COR-L47 (cell line): ENCODE results near the gene LURAP1L.

Experiments used
- DNase-seq: peaks from one replicate; lab custom pipeline; 2025; lab: John Stamatoyannopoulos, UW

Gene LURAP1L, protein sequence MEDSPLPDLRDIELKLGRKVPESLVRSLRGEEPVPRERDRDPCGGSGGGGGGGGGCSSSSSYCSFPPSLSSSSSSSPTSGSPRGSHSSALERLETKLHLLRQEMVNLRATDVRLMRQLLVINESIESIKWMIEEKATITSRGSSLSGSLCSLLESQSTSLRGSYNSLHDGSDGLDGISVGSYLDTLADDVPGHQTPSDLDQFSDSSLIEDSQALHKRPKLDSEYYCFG

DNA sequence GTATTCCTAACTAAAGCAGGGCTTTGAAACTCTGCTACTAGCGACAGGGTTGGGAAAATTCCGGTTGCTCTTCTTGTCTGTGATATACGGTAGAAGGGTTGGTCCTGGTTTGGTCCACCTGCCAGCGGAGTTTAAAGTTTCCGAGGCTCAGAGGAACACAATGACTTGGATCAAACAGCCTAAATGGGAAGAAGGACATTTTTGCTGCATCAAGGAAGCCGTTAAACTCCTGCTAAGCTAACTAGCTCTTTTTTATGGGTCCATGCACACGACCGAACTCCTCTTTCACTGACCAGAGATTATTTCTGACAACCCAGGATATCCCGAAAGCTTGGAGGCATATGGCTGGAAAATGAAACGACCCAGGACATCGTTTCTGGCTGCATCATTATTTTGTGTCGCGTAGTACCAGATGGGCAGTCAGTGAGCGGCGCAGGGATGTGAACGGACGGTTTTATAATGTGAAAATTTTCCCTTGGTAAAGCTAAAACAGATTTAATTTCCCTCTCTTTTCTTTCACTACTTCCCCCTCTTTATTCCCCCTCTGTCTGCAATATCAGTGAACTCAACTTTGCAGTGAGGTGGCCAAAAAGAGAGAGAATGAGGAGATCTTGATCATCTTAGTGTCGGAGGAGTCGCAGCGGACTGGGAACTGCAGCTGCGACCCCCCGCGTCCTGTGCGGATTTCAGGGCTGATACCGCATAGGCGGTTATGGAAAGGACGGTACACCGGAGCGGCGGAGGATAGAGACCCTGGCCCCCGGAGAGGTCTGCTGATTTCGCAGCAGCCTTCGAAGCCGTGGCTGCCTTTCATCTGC lies at the start of gene LURAP1L:
LURAP1L (plus strand) TSS at position 160 of the 818 bp plus-strand sequence. CDS start 696 bp downstream, outside the sequence.
- peak; percentile 57 for DNase-seq

DNA sequence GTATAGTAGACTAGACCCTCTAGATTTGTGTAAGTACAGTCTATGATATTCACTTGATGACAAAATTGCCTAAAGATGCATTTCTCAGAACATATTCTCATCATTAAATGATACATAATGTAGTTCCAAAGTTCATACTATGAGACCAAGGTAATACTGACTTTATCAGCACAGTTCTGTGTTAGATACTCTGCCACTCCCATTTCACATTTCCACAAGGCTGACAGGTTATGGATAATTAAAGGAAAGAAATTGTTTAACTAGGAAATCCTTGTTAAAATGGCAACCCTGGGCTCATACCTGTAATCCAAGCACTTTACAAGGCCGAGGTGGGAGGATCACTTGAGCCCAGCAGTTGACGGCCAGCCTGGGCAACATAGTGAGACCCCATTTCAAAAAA lies 48.0 kb upstream of the LURAP1L start:
- no peak for DNase-seq

DNA sequence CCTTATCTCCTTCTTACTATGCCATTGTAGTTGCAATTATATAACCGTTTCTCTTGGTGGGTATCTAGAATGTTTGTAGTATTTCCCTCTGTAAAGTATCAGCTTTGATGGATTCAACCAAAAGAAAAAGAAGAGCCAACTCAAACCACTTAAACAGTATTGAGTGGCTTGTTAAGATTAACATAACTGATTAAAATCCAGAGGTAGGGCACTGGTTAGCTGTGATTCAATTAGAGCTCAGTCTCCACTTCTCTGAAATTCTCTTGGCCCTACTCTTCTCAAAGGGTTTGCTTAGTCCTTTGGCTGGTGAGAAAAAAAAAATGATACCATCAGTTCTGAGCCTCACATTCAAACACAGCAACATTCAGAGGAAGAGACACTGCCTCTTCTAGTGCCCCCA lies 44.6 kb upstream of the LURAP1L start:
- DNase-seq, result no peak

DNA sequence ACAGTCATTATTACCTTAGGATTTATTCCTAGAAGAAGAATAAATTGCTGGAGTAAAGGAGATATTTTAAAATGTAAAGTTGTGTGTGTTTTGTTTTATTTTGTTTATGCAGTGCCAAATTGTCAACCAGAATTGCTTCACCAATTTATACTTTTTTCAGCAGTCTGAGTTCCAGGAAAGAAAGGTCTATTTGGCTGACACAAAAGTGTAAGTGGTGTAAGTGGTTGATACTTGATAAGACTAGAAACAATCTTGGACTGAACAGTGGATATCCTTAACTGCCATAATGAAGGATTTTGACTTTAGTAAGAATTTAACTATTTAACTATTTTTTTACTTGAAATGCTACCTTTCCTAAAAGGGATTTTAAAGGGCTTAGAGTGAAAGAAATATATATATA lies 43.9 kb upstream of the LURAP1L start:
- DNase-seq, result no peak

DNA sequence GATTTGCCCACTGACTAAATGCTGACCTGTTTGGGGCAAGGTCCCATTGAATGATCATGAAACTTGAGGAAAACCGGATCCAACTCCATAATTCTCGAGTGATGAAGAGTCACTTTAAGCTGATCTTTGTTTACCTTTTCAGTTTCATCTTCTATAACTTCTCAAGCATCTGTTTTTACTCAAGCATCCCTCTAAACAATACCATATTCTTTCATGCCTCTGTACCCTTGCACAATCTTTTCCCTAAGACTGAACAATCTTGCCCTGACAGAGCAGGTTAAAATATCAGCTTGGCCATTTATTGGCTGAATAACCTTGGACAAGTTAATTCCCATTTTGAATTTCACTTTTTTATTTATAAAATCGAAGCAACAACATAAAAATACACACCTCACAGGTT lies 41.8 kb upstream of the LURAP1L start:
- DNase-seq, result no peak

DNA sequence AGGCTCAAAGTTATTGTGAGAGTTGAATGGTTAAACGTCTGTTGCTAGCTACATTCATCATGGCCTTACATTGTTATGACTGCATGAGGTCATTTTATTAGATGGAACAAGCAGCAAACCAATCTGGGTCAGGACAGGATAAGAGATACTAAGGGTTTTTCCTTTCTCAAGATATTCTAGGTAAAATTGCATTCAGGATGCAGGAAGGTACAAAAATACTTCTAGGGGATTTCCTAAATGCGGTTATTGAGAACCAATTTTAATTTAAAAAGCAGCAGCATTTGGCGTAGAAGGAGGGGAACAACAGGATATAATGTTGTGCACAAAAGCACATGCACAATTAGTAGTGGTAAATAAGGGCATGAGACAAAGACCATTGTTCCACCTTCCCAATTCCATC lies 39.2 kb upstream of the LURAP1L start:
- no peak for DNase-seq

DNA sequence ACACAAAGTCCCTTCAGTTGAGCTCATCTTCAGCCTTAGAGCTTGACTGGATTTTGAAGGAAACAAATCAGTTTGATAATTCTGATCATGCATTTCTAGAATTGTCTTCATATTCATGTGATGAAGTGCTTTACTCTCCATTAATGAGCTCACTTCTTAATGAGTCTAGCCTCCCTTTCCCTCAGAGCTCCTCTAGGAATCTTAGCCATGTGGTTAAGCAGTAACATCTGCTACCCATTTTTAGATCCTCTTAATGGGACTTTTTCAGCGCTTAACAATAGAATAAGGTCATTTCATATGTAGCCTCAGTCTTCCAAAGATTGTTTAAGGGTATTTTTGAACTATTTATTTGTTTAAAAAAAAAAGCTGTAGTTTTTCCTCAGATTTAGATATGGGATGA lies 36.9 kb upstream of the LURAP1L start:
- DNase-seq, result no peak

DNA sequence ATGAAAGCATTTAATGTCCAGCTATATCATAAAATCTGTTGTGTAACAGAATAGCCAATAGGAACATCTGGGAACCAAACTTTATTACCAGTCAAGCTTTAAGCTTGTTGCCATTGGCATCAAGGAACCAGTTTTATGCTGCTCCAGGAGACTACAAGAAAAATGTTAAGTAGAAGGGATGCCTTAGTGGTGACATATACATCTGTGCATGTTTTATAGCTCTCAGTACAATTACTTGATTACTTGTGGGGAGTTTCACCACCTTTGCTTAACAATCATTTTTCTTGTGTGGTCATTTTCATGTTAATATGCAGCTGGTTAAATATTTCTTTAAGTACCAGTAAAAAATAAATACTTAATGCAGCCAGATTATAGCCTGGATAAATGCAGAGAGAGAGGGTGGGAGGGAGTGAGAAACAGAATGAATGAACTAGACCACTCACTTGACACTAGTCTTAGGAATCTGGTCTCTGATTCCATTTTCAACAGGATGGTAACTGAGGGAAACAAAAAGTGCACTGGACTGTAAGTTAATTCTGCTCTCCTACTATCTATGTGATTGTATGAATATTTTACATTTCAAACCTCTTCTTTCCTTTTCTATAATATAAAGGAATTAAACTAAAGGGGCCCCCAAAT lies 35.7 kb upstream of the LURAP1L start:
- no peak for DNase-seq

DNA sequence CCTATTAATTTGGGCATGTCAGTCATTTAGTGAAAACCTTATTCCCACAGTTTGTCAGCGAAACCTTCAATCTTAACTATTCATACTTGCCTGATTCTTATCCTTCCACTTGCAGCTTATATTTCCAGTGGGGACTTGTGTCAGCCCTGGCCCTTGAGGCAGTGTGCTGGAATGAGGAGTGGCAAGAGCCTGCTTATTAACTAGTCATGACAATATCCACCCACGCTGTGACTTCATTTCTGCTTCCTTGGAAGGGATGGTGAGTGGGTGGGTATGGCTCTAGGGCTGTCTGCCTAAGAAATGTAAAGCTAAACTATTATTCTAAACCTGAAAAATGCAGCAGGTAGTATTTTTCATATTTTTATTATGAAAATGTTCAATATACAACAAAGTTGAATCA lies 34.0 kb upstream of the LURAP1L start:
- DNase-seq, result no peak

DNA sequence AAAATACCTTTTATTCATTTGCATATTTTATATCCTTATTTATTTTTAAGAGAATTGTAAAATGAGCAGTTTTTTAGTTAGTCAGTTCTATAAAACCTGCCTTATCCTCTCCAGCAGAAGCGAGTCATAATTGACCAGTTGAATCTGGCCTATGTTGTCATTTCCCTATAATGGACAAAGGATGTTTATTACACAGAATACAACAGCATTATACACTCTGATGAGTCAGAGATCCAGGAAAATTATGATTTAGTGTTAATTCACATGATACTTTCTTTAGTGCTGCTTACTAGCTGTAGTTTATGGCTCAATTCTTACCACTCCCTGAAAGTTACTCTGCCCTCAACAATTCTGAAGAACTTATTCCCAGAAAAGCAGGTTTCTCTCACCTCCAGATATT lies 26.8 kb upstream of the LURAP1L start:
- no peak for DNase-seq

DNA sequence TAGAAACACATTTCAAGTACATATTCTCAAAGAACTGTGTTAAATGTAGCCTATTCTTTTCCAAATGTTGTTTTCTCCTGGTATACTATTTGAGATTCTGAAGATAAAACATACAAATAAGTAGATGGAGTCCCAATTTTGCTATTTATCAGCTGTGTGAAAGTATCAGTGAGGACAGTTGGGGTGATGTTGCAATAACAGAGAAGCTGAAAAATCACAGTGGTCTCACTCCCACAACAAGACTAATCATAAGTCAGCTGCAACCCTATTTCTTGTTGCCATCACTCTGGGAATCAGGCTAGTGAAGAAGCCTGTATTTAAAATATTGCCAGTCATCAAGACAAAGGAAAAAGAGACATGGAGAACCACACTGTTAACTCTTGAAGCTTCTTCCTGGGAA lies 25.9 kb upstream of the LURAP1L start:
- DNase-seq, result no peak

DNA sequence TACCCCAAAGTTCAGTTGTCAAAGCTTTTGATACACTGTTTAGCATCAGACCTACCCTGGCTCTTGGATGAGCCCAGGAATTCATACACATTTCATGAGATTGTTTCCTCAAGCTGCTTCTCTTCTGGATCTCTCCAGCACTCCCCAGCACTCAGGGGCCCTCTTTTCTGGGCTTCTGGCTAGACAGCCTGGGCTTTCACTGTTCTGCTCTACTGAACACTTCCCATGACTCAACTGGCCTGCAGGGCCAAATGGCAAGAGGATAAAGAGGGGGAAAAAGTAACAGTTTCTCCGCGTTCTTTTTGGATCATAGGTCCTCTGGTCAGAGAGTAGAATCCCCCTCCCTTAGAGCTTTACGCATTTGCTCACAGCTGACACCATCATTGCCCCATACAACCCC lies 20.9 kb upstream of the LURAP1L start:
- DNase-seq, result no peak

DNA sequence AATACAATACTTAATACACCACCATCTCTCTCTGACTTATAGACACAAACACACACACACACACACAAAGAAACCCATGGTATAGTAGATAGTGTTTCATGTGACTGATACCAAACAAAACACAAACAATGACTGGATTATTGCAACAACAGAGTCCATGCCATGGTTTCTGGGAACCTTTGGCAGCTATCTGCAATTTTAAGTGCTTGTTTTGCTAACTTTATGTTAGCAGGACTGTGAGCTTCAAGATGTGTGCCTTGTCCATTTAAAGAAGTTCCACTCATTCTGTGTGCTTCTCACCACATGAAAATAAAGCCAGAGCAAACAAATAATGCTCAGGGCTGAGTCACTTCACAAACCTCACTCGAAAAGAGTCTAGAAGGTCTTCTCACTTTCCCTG lies 15.1 kb upstream of the LURAP1L start:
- DNase-seq, result peak; percentile 16

DNA sequence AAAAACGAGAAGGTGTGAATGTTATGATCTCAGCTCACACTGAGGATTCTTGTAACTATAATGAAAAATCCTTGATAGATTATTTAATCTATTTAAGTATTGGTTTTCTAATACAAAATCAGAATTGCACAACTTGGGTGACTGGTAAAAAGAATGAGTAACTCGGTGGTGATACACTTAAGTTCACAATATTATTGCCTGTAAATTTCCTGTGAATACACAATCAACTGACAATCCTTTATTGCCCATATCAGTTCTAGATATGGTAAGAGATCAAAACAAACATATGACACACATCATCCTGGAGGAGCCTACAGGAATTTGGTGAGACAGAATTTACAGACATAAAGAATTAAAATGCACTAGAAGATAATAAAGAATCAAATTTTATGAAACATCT lies 14.1 kb upstream of the LURAP1L start:
- no peak for DNase-seq

DNA sequence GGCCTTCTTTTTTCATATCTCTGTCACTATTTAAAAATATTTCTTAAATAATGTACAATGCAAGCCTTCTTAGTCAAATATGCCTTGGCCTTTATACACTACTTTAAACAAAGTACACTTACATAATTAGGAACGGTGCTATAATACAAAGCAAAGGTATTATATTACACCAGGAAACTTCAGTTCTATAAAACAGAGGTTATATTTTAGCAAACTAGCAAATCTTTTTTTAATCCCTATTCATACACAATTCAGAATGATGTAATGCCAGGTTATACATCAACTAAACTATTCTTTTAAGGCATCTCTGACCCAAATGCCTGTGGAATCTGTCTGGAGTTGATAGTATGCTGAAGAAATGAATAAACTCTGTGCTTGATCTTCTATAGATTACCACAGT lies 10.7 kb upstream of the LURAP1L start:
- no peak for DNase-seq

DNA sequence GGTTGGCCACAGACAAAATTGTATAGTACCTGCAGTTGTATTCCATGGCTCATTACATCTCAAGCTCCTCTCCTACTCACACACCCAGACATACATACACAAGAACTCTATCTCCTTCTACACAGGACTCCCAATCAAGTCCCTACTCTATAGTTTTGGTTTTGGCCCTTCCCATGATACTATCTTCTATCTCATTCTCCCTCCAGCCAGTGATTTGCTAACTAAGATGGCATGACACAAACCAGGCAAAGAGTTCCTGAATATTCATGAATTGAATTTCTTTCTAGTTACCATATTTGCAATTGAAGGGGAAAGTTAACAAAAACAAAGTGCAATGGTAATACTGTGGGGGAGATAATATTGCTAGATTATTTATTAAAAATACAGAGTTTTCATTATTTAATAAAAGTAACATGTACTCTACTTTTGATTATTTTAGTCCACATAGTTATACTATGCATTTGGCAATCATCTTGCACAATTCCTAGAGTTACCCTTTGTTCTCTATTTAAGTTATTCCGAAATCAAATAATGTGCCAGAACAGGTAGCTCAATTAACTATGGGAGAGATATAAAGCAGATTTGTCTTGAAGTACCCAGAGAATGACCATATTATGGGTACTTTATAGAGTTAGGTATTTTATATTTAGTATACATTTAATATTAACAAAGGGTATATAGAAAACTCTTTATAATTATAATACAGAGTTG lies 9.6 kb upstream of the LURAP1L start:
- DNase-seq, result no peak

DNA sequence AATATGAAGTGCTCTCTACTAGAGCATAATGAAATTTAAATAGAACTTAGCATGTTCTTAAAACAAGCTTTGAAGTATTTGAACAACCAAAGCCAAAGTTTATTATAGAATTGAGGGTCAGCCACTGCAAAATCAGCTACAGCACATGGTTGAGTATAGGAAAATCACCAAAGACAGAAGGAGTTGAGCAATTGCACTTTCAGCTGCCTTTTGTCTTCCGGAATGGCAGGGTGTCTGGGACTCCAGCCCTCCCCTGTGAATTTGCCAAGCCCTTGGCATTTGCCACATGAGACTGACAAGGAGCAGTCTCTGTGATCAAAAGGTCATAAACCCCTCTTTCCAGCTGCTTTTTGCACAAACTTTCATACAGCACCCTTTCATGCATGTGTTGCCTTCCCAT lies 8.5 kb upstream of the LURAP1L start:
- DNase-seq, result no peak

DNA sequence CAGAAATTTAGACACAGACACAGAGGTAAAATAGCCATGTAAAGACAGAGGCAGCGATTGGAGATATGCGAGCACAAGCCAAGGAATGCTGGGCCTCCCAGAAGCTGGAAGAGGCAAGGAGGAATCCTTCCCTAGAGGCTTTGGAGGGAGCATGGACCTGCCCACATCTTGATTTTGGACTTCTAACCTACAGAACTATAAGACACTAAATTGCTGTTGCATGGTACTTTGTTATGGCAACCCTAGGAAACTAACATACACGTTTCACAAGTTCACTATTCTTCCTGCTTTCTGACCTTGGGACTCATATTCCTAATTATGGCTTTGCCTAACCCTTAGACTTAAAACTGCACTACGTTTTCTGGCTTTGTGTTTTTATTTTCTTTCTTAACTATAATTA lies 4.6 kb upstream of the LURAP1L start:
- DNase-seq, result no peak

DNA sequence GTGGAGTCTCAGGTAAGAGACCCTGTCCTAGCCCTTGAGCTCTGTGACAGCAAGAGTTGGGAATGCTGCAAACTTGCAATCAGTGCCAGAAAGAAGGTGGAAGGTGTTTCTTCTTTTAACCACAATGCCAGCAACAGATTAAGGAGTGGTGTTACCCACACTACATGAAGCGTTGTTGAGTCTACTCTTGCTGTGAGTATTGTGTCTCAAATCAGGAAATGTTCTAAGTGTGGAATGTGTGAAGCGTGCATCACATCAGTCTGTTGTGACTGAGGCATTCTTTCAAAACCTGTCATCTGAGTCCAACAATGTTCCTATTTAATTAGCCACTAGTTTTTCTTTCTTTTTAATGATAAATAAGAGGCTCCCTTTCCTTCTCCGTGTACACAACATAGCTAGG lies 2.9 kb upstream of the LURAP1L start:
- no peak for DNase-seq

DNA sequence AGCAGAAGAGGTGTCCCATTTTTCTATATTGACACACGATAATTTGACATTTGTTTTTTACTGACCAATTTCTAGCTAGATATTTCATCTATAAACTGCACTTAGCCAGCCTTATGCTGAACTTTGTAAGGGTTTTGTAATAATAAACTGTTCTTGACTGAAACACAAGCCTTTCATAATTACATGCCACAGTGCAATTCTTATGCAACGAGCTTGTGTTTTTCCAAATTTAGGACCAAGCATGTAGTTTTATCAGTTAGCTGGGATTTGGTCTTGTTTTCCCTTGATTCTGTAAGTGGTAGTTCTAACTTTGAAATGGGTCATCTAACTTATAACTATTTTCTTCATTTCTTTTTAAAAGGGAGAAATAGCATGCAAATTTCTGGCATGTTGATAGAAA lies 1.3 kb upstream of the LURAP1L start:
- DNase-seq, result no peak

DNA sequence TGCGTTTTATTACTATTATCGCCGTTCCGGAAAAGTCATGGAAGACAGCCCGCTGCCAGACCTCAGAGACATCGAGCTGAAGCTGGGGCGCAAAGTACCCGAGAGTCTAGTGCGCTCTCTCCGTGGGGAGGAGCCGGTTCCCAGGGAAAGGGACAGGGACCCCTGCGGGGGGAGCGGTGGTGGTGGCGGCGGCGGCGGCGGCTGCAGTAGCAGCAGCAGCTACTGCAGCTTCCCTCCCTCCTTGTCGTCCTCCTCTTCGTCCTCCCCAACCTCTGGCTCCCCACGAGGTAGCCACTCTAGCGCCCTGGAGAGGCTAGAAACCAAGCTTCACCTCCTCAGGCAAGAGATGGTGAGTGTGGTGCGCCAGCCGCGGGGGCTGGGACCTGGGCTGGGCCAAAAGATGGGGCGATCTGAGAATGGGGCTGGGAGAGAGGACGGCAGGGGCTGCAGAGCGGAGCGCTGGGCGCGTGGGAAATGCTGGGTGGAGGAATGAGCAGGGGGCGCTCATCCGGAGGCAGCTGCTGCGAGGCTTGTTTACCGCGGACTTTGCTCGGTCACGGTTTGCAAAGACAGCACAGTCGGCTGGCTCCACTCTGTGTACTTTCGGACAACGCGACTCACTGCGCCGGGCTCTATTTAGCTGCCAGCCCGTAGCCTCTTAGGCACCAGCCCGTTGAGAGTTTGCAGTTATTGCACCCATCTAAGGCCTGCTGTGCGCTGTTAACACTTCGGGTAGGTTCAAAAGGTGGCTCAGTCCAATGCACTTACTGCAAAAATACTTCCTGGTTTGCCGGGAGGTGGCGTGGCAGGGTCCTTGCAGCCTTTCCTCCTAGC lies 1.1 kb downstream of the LURAP1L start:
- DNase-seq, result peak; percentile 81
